Ovary (tissue), 9 donors: Measurements from ENCODE around the gene ARVCF. TPM values are rescaled to one million over a fixed set of nuclear protein-coding genes. Genes with fewer than 3 reads are reported as not detected.

Experiments
- DNase-seq, 5 donors: peaks; one replicate each; pipeline ENCODE4 v3.0.0-alpha.2; 2019 to 2020
- H3K27ac ChIP-seq, 2 donors: fragments of 200-600 bp; one replicate each; pipeline versions ENCODE4 v1.5.1 to v1.8.0; 2019 to 2022
- H3K27me3 ChIP-seq: fragments of 200-600 bp; one replicate; pipeline ENCODE4 v1.8.0; 2022
- H3K36me3 ChIP-seq: fragments of 200-600 bp; sonication (generic); one replicate; pipeline ENCODE4 v1.5.1; 2019
- H3K4me1 ChIP-seq: one replicate; pipeline ENCODE4 v1.8.1; 2013; ENCODE audit warnings: mild to moderate bottlenecking, moderate library complexity; ENCODE audit not compliant: insufficient read depth
- H3K4me3 ChIP-seq: fragments of 200-600 bp; sonication (generic); one replicate; pipeline ENCODE4 v1.5.1; 2017
- H3K9me3 ChIP-seq, 2 donors: fragments of 200-600 bp in 1 of 2; sonication (generic) in 1 of 2; one replicate each; pipeline versions ENCODE4 v1.5.1 to v1.8.1; 2013 to 2019; ENCODE audit warnings: mild to moderate bottlenecking in 1 of 2, moderate library complexity in 1 of 2
- CTCF ChIP-seq, 3 donors: fragments of 450-650 bp in 2 of 3; fragments of 200-600 bp in 1 of 3; IDR thresholded peaks; one replicate each; pipeline versions ENCODE4 v1.5.1 to v1.8.0; 2016 to 2022; ENCODE audit warnings: antibody characterized with exemption in 3 of 3, mild to moderate bottlenecking in 1 of 3
- EP300 ChIP-seq: sonication (generic); formaldehyde crosslinking; IDR thresholded peaks from one replicate; pipeline ENCODE4 v1.6.1; 2017; ENCODE audit warnings: antibody characterized with exemption
- POLR2A ChIP-seq: fragments of 450-650 bp; IDR thresholded peaks from one replicate; pipeline ENCODE4 v1.6.1; 2017; ENCODE audit warnings: antibody characterized with exemption, mild to moderate bottlenecking, moderate library complexity
- WGBS, 3 donors: extraction: QIAGEN DNeasy Blood & Tissue Kit in 1 of 3; methylation state at CpG; one replicate each; pipeline versions ENCODE4 v1.1.5 to v1.1.7; 2013 to 2017; 5-methylcytosine and 5-hydroxymethylcytosine counted together
- intact Hi-C, 4 donors: fragments of 100-400 bp; cut with DNase I; formaldehyde crosslinking; loops; one replicate each; pipeline versions ENCODE4 v1.11.0 to v1.15.1; 2022 to 2023
- polyA plus RNA-seq, 2 donors: library from polyadenylated mRNA; stranded (reverse); fragments of 200-250 nt in 1 of 2; fragments of 350-450 nt in 1 of 2; fragmentation: Illumina TruSeq in 1 of 2; extraction: RNeasy Lipid Tissue Mini Kit (QIAGEN cat#74804) in 1 of 2; gene quantifications; one replicate each; pipeline ENCODE4 v1.2.3, GENCODE V29; 2013 to 2014
- total RNA-seq, 7 donors: library from RNA; depleted of rRNA in 2 of 7; stranded (reverse); fragments of >200 nt in 2 of 7; fragmentation: NEBNext Ultra II Directional in 3 of 7; extraction: Animal tissue kit (Norgen Biotek cat#: 25700) in 3 of 7; gene quantifications; one replicate each; pipeline versions ENCODE4 v1.1.0 to v1.2.4, GENCODE V29; 2016 to 2023
- donor health status: DM: no; HTN: no; CAD: no; lungs with moderate emphysema.
- donor health status: DM: no; HTN: no; CAD: no.
- donor health status: Bipolar disorder and iron deficiency.
- donor health status: DM: yes; HTN: yes; CAD: no.
- donor health status: DM: no; HTN: no; CAD: no.
- donor health status: DM: yes; HTN: yes; CAD: no.

ARVCF gene
- total and polyA plus RNA-seq, 9 donors = 0.42 to 23.8 (median 14.0) TPM

- Histone ChIP-seq H3K27me3 (no peaks in the 10 kb centered on the region), H3K4me3 (no peak overlapping the region), H3K36me3 (no peaks in the 10 kb centered on the region), H3K27ac (no peak overlapping the region), H3K4me1 (no peaks in the 10 kb centered on the region), H3K9me3 (no peaks in the 10 kb centered on the region)
- DNase-seq = no peak
- TF ChIP-seq POLR2A (no peak), CTCF (IDR thresholded peaks at IDR 0.05) (no peak), EP300 (no peak)
- 90 to 94% (median 91%) methylated on average over 10 of the region's 10 CpGs for WGBS, 3 donors
- intact Hi-C loops = no loop called here
Measured at GRCh38 chr22:20056161-20056560, 39.5 kb upstream of the ARVCF start.

GRCh38 chr22:20055654-20056053 is 39.0 kb upstream of the ARVCF start:
- Histone ChIP-seq H3K4me1 (no peaks in the 10 kb centered on the region), H3K36me3 (no peaks in the 10 kb centered on the region)
- 93 to 95% (median 93%) methylated on average over 11 to 15 of the region's 15 CpGs for WGBS, 3 donors

GRCh38 chr22:20055144-20055543 is 38.5 kb upstream of the ARVCF start:
- Histone ChIP-seq H3K9me3 (no peaks in the 10 kb centered on the region), H3K27me3 (no peaks in the 10 kb centered on the region), H3K27ac (no peak overlapping the region), H3K4me3 (no peak overlapping the region), H3K36me3 (no peaks in the 10 kb centered on the region), H3K4me1 (no peaks in the 10 kb centered on the region)
- intact Hi-C loops = no loop called here
- no peak for DNase-seq
- WGBS, 3 donors = 91 to 100% (median 94%) methylated on average over 2 of the region's 2 CpGs
- TF ChIP-seq CTCF (IDR thresholded peaks at IDR 0.05) = no peak

More at GRCh38 chr22:20055654-20056053, 39.0 kb upstream of the ARVCF start:
- Histone ChIP-seq H3K9me3 (no peaks in the 10 kb centered on the region), H3K4me3 (no peak overlapping the region), H3K27me3 (no peaks in the 10 kb centered on the region), H3K27ac (no peak overlapping the region)
- TF ChIP-seq CTCF (IDR thresholded peaks at IDR 0.05) (no peak), EP300 (no peak), POLR2A (no peak)
- intact Hi-C loops = no loop called here
- DNase-seq = no peak

GRCh38 chr22:20054485-20054884 is 37.9 kb upstream of the ARVCF start:
- TF ChIP-seq CTCF (IDR thresholded peaks at IDR 0.05) = no peak
- no peak for TF ChIP-seq POLR2A
- TF ChIP-seq EP300 = no peak
- intact Hi-C loops = no loop called here
- Histone ChIP-seq H3K36me3 (no peaks in the 10 kb centered on the region), H3K4me1 (no peaks in the 10 kb centered on the region), H3K27ac (no peak overlapping the region), H3K9me3 (no peaks in the 10 kb centered on the region), H3K4me3 (no peak overlapping the region), H3K27me3 (no peaks in the 10 kb centered on the region)
- WGBS, 3 donors = 89 to 93% (median 92%) methylated on average over 6 of the region's 6 CpGs
- no peak for DNase-seq

GRCh38 chr22:20054034-20054427 is 37.4 kb upstream of the ARVCF start:
- Histone ChIP-seq H3K36me3 (no peaks in the 10 kb centered on the region), H3K27ac (no peak overlapping the region), H3K4me3 (no peak overlapping the region), H3K9me3 (no peaks in the 10 kb centered on the region), H3K4me1 (no peaks in the 10 kb centered on the region), H3K27me3 (no peaks in the 10 kb centered on the region)
- intact Hi-C loops = no loop called here
- TF ChIP-seq POLR2A (no peak), CTCF (IDR thresholded peaks at IDR 0.05) (no peak), EP300 (no peak)
- 79 to 85% (median 80%) methylated on average over 12 of the region's 12 CpGs for WGBS, 3 donors
- no peak for DNase-seq
